ENCODE measurements around the gene RMDN3.

- no peak for TF ChIP-seq CTCF (IDR thresholded peaks at IDR 0.05)
- TF ChIP-seq POLR2A (IDR thresholded peaks at IDR 0.05): no peak
Observed at GRCh38 chr15:40747685-40748631, 7.1 kb downstream of the RMDN3 start.
